GM21529 (cell line): ENCODE data around the gene TFF3.

Experiments used
- ATAC-seq: cut with Tn5 transposase; IDR thresholded peaks from one replicate; pipeline ENCODE4 v1.9.1; 2021; ENCODE audit not compliant: unreplicated experiment

The TFF3 gene

GRCh38 chr21:42324896-42325295, 9.7 kb upstream of the TFF3 start:
- ATAC-seq, result no peak

- ATAC-seq, result no peak
Observed at GRCh38 chr21:42321845-42322244, 6.6 kb upstream of the TFF3 start.

GRCh38 chr21:42321231-42321630, 6.0 kb upstream of the TFF3 start:
- no peak for ATAC-seq

GRCh38 chr21:42320791-42321190, 5.6 kb upstream of the TFF3 start:
- ATAC-seq, result no peak

- no peak for ATAC-seq
Observed at GRCh38 chr21:42319851-42320572, 4.8 kb upstream of the TFF3 start.

- ATAC-seq, result no peak
Observed at GRCh38 chr21:42319376-42319775, 4.2 kb upstream of the TFF3 start.

- no peak for ATAC-seq
Observed at GRCh38 chr21:42317826-42318746, 2.9 kb upstream of the TFF3 start.

GRCh38 chr21:42317341-42317741, 2.1 kb upstream of the TFF3 start:
- ATAC-seq, result no peak

- no peak for ATAC-seq
Observed at GRCh38 chr21:42316891-42317290, 1.7 kb upstream of the TFF3 start.

GRCh38 chr21:42314616-42315295, 453 bp downstream of the TFF3 start:
- no peak for ATAC-seq

- no peak for ATAC-seq
Observed at GRCh38 chr21:42313501-42313969, 1.7 kb downstream of the TFF3 start.

- ATAC-seq, result no peak
Observed at GRCh38 chr21:42312626-42313104, 2.5 kb downstream of the TFF3 start.

- no peak for ATAC-seq
Observed at GRCh38 chr21:42311816-42312625, 3.2 kb downstream of the TFF3 start.

- ATAC-seq, result no peak
Observed at GRCh38 chr21:42311160-42311559, 4.0 kb downstream of the TFF3 start.

- no peak for ATAC-seq
Observed at GRCh38 chr21:42310411-42311001, 4.7 kb downstream of the TFF3 start.

- ATAC-seq, result no peak
Observed at GRCh38 chr21:42309753-42310213, 5.4 kb downstream of the TFF3 start.

- no peak for ATAC-seq
Observed at GRCh38 chr21:42308914-42309752, 6.1 kb downstream of the TFF3 start.

- ATAC-seq, result no peak
Observed at GRCh38 chr21:42308161-42308913, 6.9 kb downstream of the TFF3 start.
